GM12873 (cell line): ENCODE results near the gene ESR1.

Experiments
- CTCF ChIP-seq: IDR thresholded peaks from 2 replicates; pipeline ENCODE4 v1.5.1; 2012; ENCODE audit warnings: low read depth, mild to moderate bottlenecking, moderate library complexity, low read length, control low read depth; ENCODE audit not compliant: insufficient read depth; ENCODE audit errors: missing control alignments

ESR1 gene

GRCh38 chr6:152100183-152100618 lies 292.7 kb downstream of the ESR1 start:
- TF ChIP-seq CTCF: no peak

GRCh38 chr6:152107973-152108372 lies 300.5 kb downstream of the ESR1 start:
- no peak for TF ChIP-seq CTCF

- no peak for TF ChIP-seq CTCF
Measured at GRCh38 chr6:152110886-152111820, 303.7 kb downstream of the ESR1 start.

GRCh38 chr6:152112491-152113261 lies 305.2 kb downstream of the ESR1 start:
- no peak for TF ChIP-seq CTCF

GRCh38 chr6:152117156-152118133 lies 310.0 kb downstream of the ESR1 start:
- no peak for TF ChIP-seq CTCF

GRCh38 chr6:152118224-152118623 lies 310.7 kb downstream of the ESR1 start:
- no peak for TF ChIP-seq CTCF

- TF ChIP-seq CTCF: no peak
Measured at GRCh38 chr6:152118678-152119077, 311.2 kb downstream of the ESR1 start.
